ENCODE results near the gene NUPR1.
"Not testable (repeated sequence)": the region's sequence is repeated elsewhere in the genome, so short reads cannot be mapped to it uniquely, and the experiment has no call there.

The NUPR1 gene

GRCh38 chr16:28554634-28555423 lies 16.1 kb upstream of the NUPR1 start:
- no peak for DNase-seq

GRCh38 chr16:28553776-28554633 lies 15.2 kb upstream of the NUPR1 start, which contains the start of gene SGF29:
SGF29 (plus strand) TSS chr16:28553920; CDS start chr16:28581070, 27,150 bp downstream.
- DNase-seq: peak; percentile 76 to 95

GRCh38 chr16:28549301-28549899 lies 10.6 kb upstream of the NUPR1 start:
- DNase-seq: peak in 1 of 2 experiments; percentile 38

- no peak for DNase-seq
Measured at GRCh38 chr16:28548306-28548802, 9.6 kb upstream of the NUPR1 start.

GRCh38 chr16:28546626-28547025 lies 7.9 kb upstream of the NUPR1 start:
- DNase-seq: no peak

- DNase-seq: not testable (repeated sequence)
Measured at GRCh38 chr16:28545964-28546363, 7.2 kb upstream of the NUPR1 start.

- no peak for DNase-seq
Measured at GRCh38 chr16:28544998-28545397, 6.2 kb upstream of the NUPR1 start.

- peak in 1 of 2 experiments; percentile 46 for DNase-seq
Measured at GRCh38 chr16:28543072-28543471, 4.3 kb upstream of the NUPR1 start.

GRCh38 chr16:28542646-28543045 lies 3.9 kb upstream of the NUPR1 start:
- DNase-seq: no peak

GRCh38 chr16:28540346-28540745 lies 1.6 kb upstream of the NUPR1 start:
- DNase-seq: no peak

- no peak for DNase-seq
Measured at GRCh38 chr16:28537964-28538732, 626 bp downstream of the NUPR1 start.

GRCh38 chr16:28537076-28537475 lies 1.7 kb downstream of the NUPR1 start:
- DNase-seq: peak; percentile 12 to 24

- no peak for DNase-seq
Measured at GRCh38 chr16:28534542-28535373, 4.0 kb downstream of the NUPR1 start.

GRCh38 chr16:28532940-28533647 lies 5.7 kb downstream of the NUPR1 start:
- no peak for DNase-seq

GRCh38 chr16:28531777-28532744 lies 6.7 kb downstream of the NUPR1 start:
- DNase-seq: no peak

GRCh38 chr16:28529124-28529523 lies 9.7 kb downstream of the NUPR1 start:
- DNase-seq: no peak

- DNase-seq: no peak
Measured at GRCh38 chr16:28528463-28528867, 10.3 kb downstream of the NUPR1 start.

GRCh38 chr16:28527985-28528384 lies 10.8 kb downstream of the NUPR1 start:
- DNase-seq: no peak

- not testable (repeated sequence) for DNase-seq
Measured at GRCh38 chr16:28527100-28527785, 11.5 kb downstream of the NUPR1 start.
